ENCODE data around the gene KCNG4. TPM values are rescaled to one million over a fixed set of nuclear protein-coding genes. Genes with fewer than 3 reads are reported as not detected.

KCNG4 gene
- total and polyA plus RNA-seq, 2 donors (not counting 3 experiments of a cell fraction or from before 2014, with no cell fraction given), result not detected

GRCh38 chr16:84174396-84174795, 65.4 kb downstream of the KCNG4 start:
- DNase-seq (ENCODE audit: low read depth, low spot score) (no peak), FAIRE-seq (no peak)
- CTCF ChIA-PET, result interaction anchor here (1.3 to 4.4 kb wide), 6 partner anchors 10 to 96 kb away, joined by 3 to 24 read pairs (median 4); partner anchors contain the start of gene TAF1C
- Histone ChIP-seq H3K4me1 (ENCODE audit: control insufficient read depth, extremely low read depth, insufficient read depth, low read length) (peaks cover 18% of the 10 kb centered on the region), H3K4me2 (ENCODE audit: insufficient read depth, low read length) (no peak overlapping the region), H3K9me1 (replicated peaks; ENCODE audit: control insufficient read depth, extremely low read depth, insufficient read depth, low read length) (no peaks in the 10 kb centered on the region), H4K20me1 (replicated peaks; ENCODE audit: control insufficient read depth, extremely low read depth, insufficient read depth, low read length) (no peaks in the 10 kb centered on the region), H3K36me3 (ENCODE audit: control insufficient read depth in 2 of 2, extremely low read depth in 1 of 2, insufficient read depth in 2 of 2, low read length in 2 of 2) (peaks cover 2 to 8% of the 10 kb centered on the region in 2 experiments), H3K27ac (ENCODE audit: insufficient read depth, low read depth, low read length) (no peak overlapping the region), H3K9ac (replicated peaks; ENCODE audit: extremely low read depth, insufficient read depth, low read length) (no peak overlapping the region), H2AFZ (ENCODE audit: low read depth, low read length) (no peak overlapping the region), H3K4me3 (replicated peaks in 1 of 3; ENCODE audit: insufficient read depth in 1 of 3, low read depth in 1 of 3, low read length in 3 of 3) (no peak overlapping the region), H3K27me3 (ENCODE audit: control insufficient read depth in 2 of 2, insufficient read depth in 2 of 2, low read length in 2 of 2) (no peaks in the 10 kb centered on the region), H3K9me3 (replicated peaks; ENCODE audit: control insufficient read depth, insufficient read depth, low read length) (no peaks in the 10 kb centered on the region), H3K79me2 (ENCODE audit: control insufficient read depth, insufficient read depth, low read length) (no peaks in the 10 kb centered on the region)
- POLR2A ChIA-PET, result no interaction called here
- no TSS peak for BruUV-seq (replicated peaks)
- no peak for TF ChIP-seq JUN (IDR thresholded peaks at IDR 0.05; ENCODE audit: borderline replicate concordance, insufficient read depth, insufficient read length, low read depth)
- no peak for TF ChIP-seq POLR2AphosphoS5 (IDR thresholded peaks at IDR 0.05; ENCODE audit: insufficient read depth, low read depth, low read length)
- TF ChIP-seq MYC (IDR thresholded peaks at IDR 0.05; ENCODE audit: low read depth, low read length), result no peak
- no peak for TF ChIP-seq POLR2A (IDR thresholded peaks at IDR 0.05; ENCODE audit: low read depth, low read length)
- TF ChIP-seq CTCF (IDR thresholded peaks at IDR 0.05; ENCODE audit: extremely low read depth in 1 of 2, insufficient read depth in 1 of 2, low read depth in 1 of 2, low read length in 2 of 2), result no peak
- no peak for TF ChIP-seq GATA2 (IDR thresholded peaks at IDR 0.05; ENCODE audit: insufficient read depth, insufficient read length, low read depth, low read length)
- no peak for TF ChIP-seq FOS (IDR thresholded peaks at IDR 0.05; ENCODE audit: borderline replicate concordance, insufficient read depth, low read length)
- TF ChIP-seq MAX (IDR thresholded peaks at IDR 0.05; ENCODE audit: insufficient read depth, insufficient read length), result no peak
- TF ChIP-seq EZH2 (IDR thresholded peaks at IDR 0.05; ENCODE audit: borderline replicate concordance, low read depth, low read length, severe bottlenecking), result no peak
- dilution Hi-C loops (cut with MboI; ENCODE audit: extremely low pct_ligation_motif_present, low sequenced_read_pairs), result no loop called here
- intact Hi-C loops (cut with micrococcal nuclease), result no loop called here
